HepG2 (cell line): ENCODE results near the gene BEAN1. TPM values are rescaled to one million over a fixed set of nuclear protein-coding genes. Genes with fewer than 3 reads are reported as not detected.

Experiments used
- BRCA1 ChIP-seq: sonication (generic); formaldehyde crosslinking; IDR thresholded peaks from 2 replicates; pipeline ENCODE4 v1.4.0; 2020; ENCODE audit warnings: missing genetic modification reagents
- FOXJ3 ChIP-seq: sonication (generic); formaldehyde crosslinking; IDR thresholded peaks from 2 replicates; pipeline ENCODE4 v1.4.0; 2020; ENCODE audit warnings: missing genetic modification reagents, mild to moderate bottlenecking, borderline replicate concordance
- PAX8 ChIP-seq: sonication (generic); formaldehyde crosslinking; IDR thresholded peaks from 2 replicates; pipeline ENCODE4 v1.8.0; 2022; ENCODE audit warnings: mild to moderate bottlenecking, missing genetic modification reagents, borderline replicate concordance
- RARA ChIP-seq: IDR thresholded peaks from 2 replicates; pipeline ENCODE4 v1.6.1; 2016; ENCODE audit warnings: missing genetic modification reagents, missing compliant biosample characterization
- REXO4 ChIP-seq: sonication (generic); formaldehyde crosslinking; IDR thresholded peaks from 2 replicates; pipeline ENCODE4 v1.8.0; 2022; ENCODE audit warnings: missing genetic modification reagents, mild to moderate bottlenecking, borderline replicate concordance
- ZBTB10 ChIP-seq: sonication (generic); formaldehyde crosslinking; IDR thresholded peaks from 2 replicates; pipeline ENCODE4 v1.4.0; 2020; ENCODE audit warnings: missing genetic modification reagents, borderline replicate concordance
- ZNF296 ChIP-seq: sonication (generic); formaldehyde crosslinking; conservative IDR thresholded peaks from 2 replicates; pipeline ENCODE4 v1.5.0; 2020; ENCODE audit warnings: mild to moderate bottlenecking, missing genetic modification reagents
- ZNF501 ChIP-seq: sonication (generic); formaldehyde crosslinking; IDR thresholded peaks from 2 replicates; pipeline ENCODE4 v1.5.1; 2020; ENCODE audit warnings: mild to moderate bottlenecking, moderate library complexity, missing genetic modification reagents
- ZNF609 ChIP-seq: sonication (generic); formaldehyde crosslinking; IDR thresholded peaks from 2 replicates; pipeline ENCODE4 v1.4.0; 2020; ENCODE audit warnings: mild to moderate bottlenecking, missing genetic modification reagents, borderline replicate concordance
- ZNF616 ChIP-seq: sonication (generic); formaldehyde crosslinking; IDR thresholded peaks from 2 replicates; pipeline ENCODE4 v1.5.0; 2020; ENCODE audit warnings: low read depth, mild to moderate bottlenecking, missing genetic modification reagents
- polyA plus RNA-seq, 8 experiments: library from polyadenylated mRNA; depleted of rRNA in 3 of 8; stranded (reverse) in 7 of 8; unstranded in 1 of 8; fragments of >200 nt; fragmentation: Illumina TruSeq in 4 of 8; extraction: Trizol in 4 of 8; gene quantifications; 2 replicates each; pipeline versions ENCODE4 v1.2.1 to v1.2.3, GENCODE V29; 2011 to 2016; ENCODE audit warnings: low read depth in 4 of 8, missing spikeins in 1 of 8, mixed read lengths in 1 of 8; ENCODE audit not compliant: insufficient read depth in 1 of 8
- total RNA-seq, 5 experiments: library from RNA; depleted of rRNA; stranded (reverse); fragments of >200 nt; fragmentation: Illumina TruSeq; extraction: Trizol; gene quantifications; 2 replicates each; pipeline ENCODE4 v1.2.3, GENCODE V29; 2016; ENCODE audit warnings: low read depth in 1 of 5
- TF ChIP-seq, protein P1 (sequence below): sonication (generic); formaldehyde crosslinking; IDR thresholded peaks from 2 replicates; pipeline ENCODE4 v1.4.0; 2020; ENCODE audit warnings: mild to moderate bottlenecking, missing genetic modification reagents
- TF ChIP-seq, protein P2 (sequence below): sonication (generic); formaldehyde crosslinking; IDR thresholded peaks from 2 replicates; pipeline ENCODE4 v1.5.1; 2020; ENCODE audit warnings: mild to moderate bottlenecking, missing genetic modification reagents, borderline replicate concordance

Gene BEAN1
- total and polyA plus RNA-seq, 2 of the 13 experiments (the other 11 are each of a cell fraction or from before 2014, with no cell fraction given), result 0.53 to 1.4 TPM

DNA sequence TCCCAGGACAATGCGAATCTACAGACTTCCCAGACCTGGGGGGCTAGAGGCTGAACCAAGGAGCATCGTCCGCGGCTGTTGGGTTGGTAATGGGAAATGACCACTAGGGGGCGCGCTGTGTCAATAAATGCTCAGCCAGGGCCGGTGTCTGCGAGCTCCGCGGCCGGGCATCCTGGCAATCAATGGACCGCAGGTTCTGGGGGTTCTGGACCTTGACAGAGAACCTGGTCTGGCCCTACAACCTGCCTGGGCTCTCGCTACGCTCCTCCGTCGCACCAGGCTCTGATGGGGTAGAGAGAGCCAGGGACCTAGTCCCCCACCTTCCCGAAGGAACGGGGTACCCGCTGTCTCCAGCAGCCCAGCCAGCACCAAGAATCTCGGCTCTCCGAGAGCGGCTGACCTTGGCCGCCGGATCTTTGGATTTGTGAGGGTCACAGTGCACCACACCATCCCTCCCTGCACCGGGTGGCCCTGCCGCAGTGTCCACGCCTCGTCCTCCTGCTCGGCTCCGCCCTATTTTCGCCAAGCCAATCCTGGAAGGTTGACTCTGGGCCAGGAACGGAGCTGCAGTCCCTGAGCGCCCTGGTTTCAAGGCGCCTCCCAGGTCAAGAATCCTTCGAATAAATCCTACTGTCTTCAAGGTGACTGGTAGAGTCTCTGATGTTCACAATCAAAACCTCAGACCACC is 20.4 kb upstream of the BEAN1 start (continued):
- TF ChIP-seq ZNF609, result peak; percentile 72; the same call in 1 of the 2 replicates
- TF ChIP-seq RARA (CRISPR knock-in tag), result no peak; the same call in 1 of the 2 replicates
- TF ChIP-seq ZNF616 (CRISPR knock-in tag), result 0 out of 2 replicates have a peak, but pooled peaks have one; percentile 56
- no peak; the same call in 1 of the 2 replicates for TF ChIP-seq ZNF501 (CRISPR knock-in tag)
- TF ChIP-seq REXO4 (CRISPR knock-in tag), result no peak
- TF ChIP-seq FOXJ3 (CRISPR knock-in tag), result no peak
- TF ChIP-seq, protein P1, sequence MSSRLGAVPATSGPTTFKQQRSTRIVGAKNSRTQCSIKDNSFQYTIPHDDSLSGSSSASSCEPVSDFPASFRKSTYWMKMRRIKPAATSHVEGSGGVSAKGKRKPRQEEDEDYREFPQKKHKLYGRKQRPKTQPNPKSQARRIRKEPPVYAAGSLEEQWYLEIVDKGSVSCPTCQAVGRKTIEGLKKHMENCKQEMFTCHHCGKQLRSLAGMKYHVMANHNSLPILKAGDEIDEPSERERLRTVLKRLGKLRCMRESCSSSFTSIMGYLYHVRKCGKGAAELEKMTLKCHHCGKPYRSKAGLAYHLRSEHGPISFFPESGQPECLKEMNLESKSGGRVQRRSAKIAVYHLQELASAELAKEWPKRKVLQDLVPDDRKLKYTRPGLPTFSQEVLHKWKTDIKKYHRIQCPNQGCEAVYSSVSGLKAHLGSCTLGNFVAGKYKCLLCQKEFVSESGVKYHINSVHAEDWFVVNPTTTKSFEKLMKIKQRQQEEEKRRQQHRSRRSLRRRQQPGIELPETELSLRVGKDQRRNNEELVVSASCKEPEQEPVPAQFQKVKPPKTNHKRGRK (CRISPR knock-in tag), result no peak; the same call in 1 of the 2 replicates
- TF ChIP-seq ZBTB10 (CRISPR knock-in tag), result peak; percentile 82; the same call in 1 of the 2 replicates
- no peak for TF ChIP-seq BRCA1 (CRISPR knock-in tag)
- peak; percentile 60; the same call in 1 of the 2 replicates for TF ChIP-seq ZNF296 (CRISPR knock-in tag)
- TF ChIP-seq, protein P2, sequence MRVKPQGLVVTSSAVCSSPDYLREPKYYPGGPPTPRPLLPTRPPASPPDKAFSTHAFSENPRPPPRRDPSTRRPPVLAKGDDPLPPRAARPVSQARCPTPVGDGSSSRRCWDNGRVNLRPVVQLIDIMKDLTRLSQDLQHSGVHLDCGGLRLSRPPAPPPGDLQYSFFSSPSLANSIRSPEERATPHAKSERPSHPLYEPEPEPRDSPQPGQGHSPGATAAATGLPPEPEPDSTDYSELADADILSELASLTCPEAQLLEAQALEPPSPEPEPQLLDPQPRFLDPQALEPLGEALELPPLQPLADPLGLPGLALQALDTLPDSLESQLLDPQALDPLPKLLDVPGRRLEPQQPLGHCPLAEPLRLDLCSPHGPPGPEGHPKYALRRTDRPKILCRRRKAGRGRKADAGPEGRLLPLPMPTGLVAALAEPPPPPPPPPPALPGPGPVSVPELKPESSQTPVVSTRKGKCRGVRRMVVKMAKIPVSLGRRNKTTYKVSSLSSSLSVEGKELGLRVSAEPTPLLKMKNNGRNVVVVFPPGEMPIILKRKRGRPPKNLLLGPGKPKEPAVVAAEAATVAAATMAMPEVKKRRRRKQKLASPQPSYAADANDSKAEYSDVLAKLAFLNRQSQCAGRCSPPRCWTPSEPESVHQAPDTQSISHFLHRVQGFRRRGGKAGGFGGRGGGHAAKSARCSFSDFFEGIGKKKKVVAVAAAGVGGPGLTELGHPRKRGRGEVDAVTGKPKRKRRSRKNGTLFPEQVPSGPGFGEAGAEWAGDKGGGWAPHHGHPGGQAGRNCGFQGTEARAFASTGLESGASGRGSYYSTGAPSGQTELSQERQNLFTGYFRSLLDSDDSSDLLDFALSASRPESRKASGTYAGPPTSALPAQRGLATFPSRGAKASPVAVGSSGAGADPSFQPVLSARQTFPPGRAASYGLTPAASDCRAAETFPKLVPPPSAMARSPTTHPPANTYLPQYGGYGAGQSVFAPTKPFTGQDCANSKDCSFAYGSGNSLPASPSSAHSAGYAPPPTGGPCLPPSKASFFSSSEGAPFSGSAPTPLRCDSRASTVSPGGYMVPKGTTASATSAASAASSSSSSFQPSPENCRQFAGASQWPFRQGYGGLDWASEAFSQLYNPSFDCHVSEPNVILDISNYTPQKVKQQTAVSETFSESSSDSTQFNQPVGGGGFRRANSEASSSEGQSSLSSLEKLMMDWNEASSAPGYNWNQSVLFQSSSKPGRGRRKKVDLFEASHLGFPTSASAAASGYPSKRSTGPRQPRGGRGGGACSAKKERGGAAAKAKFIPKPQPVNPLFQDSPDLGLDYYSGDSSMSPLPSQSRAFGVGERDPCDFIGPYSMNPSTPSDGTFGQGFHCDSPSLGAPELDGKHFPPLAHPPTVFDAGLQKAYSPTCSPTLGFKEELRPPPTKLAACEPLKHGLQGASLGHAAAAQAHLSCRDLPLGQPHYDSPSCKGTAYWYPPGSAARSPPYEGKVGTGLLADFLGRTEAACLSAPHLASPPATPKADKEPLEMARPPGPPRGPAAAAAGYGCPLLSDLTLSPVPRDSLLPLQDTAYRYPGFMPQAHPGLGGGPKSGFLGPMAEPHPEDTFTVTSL, result no peak; the same call in 1 of the 2 replicates
- TF ChIP-seq PAX8 (CRISPR knock-in tag), result 0 out of 2 replicates have a peak, but pooled peaks have one; percentile 77
